ENCODE measurements around the gene EHD4. TPM values are rescaled to one million over a fixed set of nuclear protein-coding genes. Genes with fewer than 3 reads are reported as not detected.

The EHD4 gene
- total RNA-seq, 4 donors from 2014 or later: 10.0 to 25.4 (median 20.3) TPM

GRCh38 chr15:41950489-41950888 is 21.9 kb downstream of the EHD4 start:
- H3K4me3 ChIP-seq: no peak overlapping the region
- H3K27me3 ChIP-seq: no peaks in the 10 kb centered on the region
- H3K4me1 ChIP-seq: peaks cover 0 to 63% (median 11%) of the 10 kb centered on the region in 3 donors
- H3K9me3 ChIP-seq: no peaks in the 10 kb centered on the region
- H3K36me3 ChIP-seq: peaks cover 0 to 27% of the 10 kb centered on the region in 2 donors
- 38 to 60% methylated on average over 1 to 5 of the region's 5 CpGs for WGBS, 2 donors (ENCODE audit: low coverage in 1 of 2)
- peak overlapping the region in 2 of 4 donors; percentile 33 to 43 for H3K27ac ChIP-seq
- no peak for TF ChIP-seq POLR2AphosphoS5 (IDR thresholded peaks at IDR 0.05)
- no peak for TF ChIP-seq POLR2A (IDR thresholded peaks at IDR 0.05)
- no peak for TF ChIP-seq EP300 (IDR thresholded peaks at IDR 0.05)
- no peak for TF ChIP-seq CTCF (IDR thresholded peaks at IDR 0.05)
- no peak for ATAC-seq

- Histone ChIP-seq H3K36me3 (peaks cover 0 to 27% of the 10 kb centered on the region in 2 donors), H3K27ac (peak overlapping the region in 2 of 4 donors; percentile 33 to 43), H3K4me1 (peaks cover 0 to 65% (median 11%) of the 10 kb centered on the region in 3 donors), H3K27me3 (no peaks in the 10 kb centered on the region), H3K9me3 (no peaks in the 10 kb centered on the region), H3K4me3 (no peak overlapping the region)
- ATAC-seq: no peak
- no peak for TF ChIP-seq CTCF (IDR thresholded peaks at IDR 0.05)
- TF ChIP-seq EP300 (IDR thresholded peaks at IDR 0.05): no peak
- TF ChIP-seq POLR2AphosphoS5 (IDR thresholded peaks at IDR 0.05): no peak
- TF ChIP-seq POLR2A (IDR thresholded peaks at IDR 0.05): no peak
- WGBS, 2 donors (ENCODE audit: low coverage in 1 of 2): 83 to 100% methylated on average over 1 to 4 of the region's 4 CpGs
These were observed 22.3 kb downstream of the EHD4 start for GRCh38 chr15:41950127-41950483.

- H3K9me3 ChIP-seq: no peaks in the 10 kb centered on the region
- H3K4me3 ChIP-seq: no peak overlapping the region
- peak; percentile 30 for ATAC-seq
- H3K4me1 ChIP-seq: peaks cover 0 to 71% (median 13%) of the 10 kb centered on the region in 3 donors
- peak overlapping the region in 2 of 4 donors; percentile 33 to 43 for H3K27ac ChIP-seq
- peaks cover 0 to 27% of the 10 kb centered on the region in 2 donors for H3K36me3 ChIP-seq
- no peaks in the 10 kb centered on the region for H3K27me3 ChIP-seq
- TF ChIP-seq POLR2A (IDR thresholded peaks at IDR 0.05) (no peak), EP300 (IDR thresholded peaks at IDR 0.05) (no peak), CTCF (IDR thresholded peaks at IDR 0.05) (no peak)
- 88 to 92% methylated on average over 3 to 4 of the region's 5 CpGs for WGBS, 2 donors (ENCODE audit: low coverage in 1 of 2)
These were observed 22.8 kb downstream of the EHD4 start for GRCh38 chr15:41949401-41950126.

- 59% methylated on average over 2 of the region's 3 CpGs; no CpG with 5 or more reads in 1 of the 2 donors for WGBS, 2 donors (ENCODE audit: low coverage in 1 of 2)
- peaks cover 0 to 20% of the 10 kb centered on the region in 2 donors for H3K36me3 ChIP-seq
- no peak for TF ChIP-seq POLR2A (IDR thresholded peaks at IDR 0.05)
- no peak for TF ChIP-seq EP300 (IDR thresholded peaks at IDR 0.05)
- no peak for TF ChIP-seq POLR2AphosphoS5 (IDR thresholded peaks at IDR 0.05)
- no peak for TF ChIP-seq CTCF (IDR thresholded peaks at IDR 0.05)
- H3K27ac ChIP-seq: no peak overlapping the region
- no peaks in the 10 kb centered on the region for H3K9me3 ChIP-seq
- H3K27me3 ChIP-seq: no peaks in the 10 kb centered on the region
- peaks cover 0 to 81% (median 21%) of the 10 kb centered on the region in 3 donors for H3K4me1 ChIP-seq
- ATAC-seq: no peak
- H3K4me3 ChIP-seq: no peak overlapping the region
These were observed 23.9 kb downstream of the EHD4 start for GRCh38 chr15:41948490-41948889.

- Histone ChIP-seq H3K4me1 (peaks cover 0 to 78% (median 22%) of the 10 kb centered on the region in 3 donors), H3K9me3 (no peaks in the 10 kb centered on the region), H3K27me3 (no peaks in the 10 kb centered on the region), H3K36me3 (peaks cover 0 to 15% of the 10 kb centered on the region in 2 donors), H3K27ac (no peak overlapping the region), H3K4me3 (no peak overlapping the region)
- 100% methylated on average over 1 to 2 of the region's 2 CpGs for WGBS, 2 donors (ENCODE audit: low coverage in 1 of 2)
- TF ChIP-seq EP300 (IDR thresholded peaks at IDR 0.05) (no peak), POLR2A (IDR thresholded peaks at IDR 0.05) (no peak), CTCF (IDR thresholded peaks at IDR 0.05) (no peak), POLR2AphosphoS5 (IDR thresholded peaks at IDR 0.05) (no peak)
- no peak for ATAC-seq
These were observed 25.4 kb downstream of the EHD4 start for GRCh38 chr15:41946970-41947369.

Measured in gastroesophageal sphincter (tissue), 4 donors.